Measurements from ENCODE around the gene ADAM12.

- TF ChIP-seq CTCF (IDR thresholded peaks at IDR 0.05) (no peak), EZH2 (IDR thresholded peaks at IDR 0.05) (no peak)
These were observed 8.9 kb upstream of the ADAM12 start for GRCh38 chr10:126397156-126397555.
